GM06990 (cell line): ENCODE data around the gene KLK11.

Experiments
- DNase-seq: peaks from one replicate; pipeline ENCODE4 v3.0.0-alpha.2; 2011; ENCODE audit not compliant: insufficient read length; ENCODE audit errors: extremely low read depth
- H3K27me3 ChIP-seq: replicated peaks from 2 replicates; pipeline ENCODE4 v1.6.0; 2011; ENCODE audit warnings: low read length; ENCODE audit not compliant: control insufficient read depth, insufficient read depth
- H3K36me3 ChIP-seq: 2 replicates; pipeline ENCODE4 v1.5.1; 2011; ENCODE audit warnings: low read length; ENCODE audit not compliant: control insufficient read depth, insufficient read depth
- H3K4me3 ChIP-seq: replicated peaks from 2 replicates; pipeline ENCODE4 v1.5.1; 2011; ENCODE audit warnings: low read depth, mild to moderate bottlenecking, control low read depth, low read length
- CTCF ChIP-seq: IDR thresholded peaks from 2 replicates; pipeline ENCODE4 v1.5.1; 2011; ENCODE audit warnings: low read length, control low read depth, mild to moderate bottlenecking, inconsistent platforms; ENCODE audit not compliant: insufficient read depth, poor library complexity, severe bottlenecking

The KLK11 gene

GRCh38 chr19:50980208-50980607 lies 46.2 kb downstream of the KLK11 start:
- no peak for DNase-seq
- TF ChIP-seq CTCF, result no peak
- no peaks in the 10 kb centered on the region for H3K36me3 ChIP-seq
- no peaks in the 10 kb centered on the region; the same call in 1 of the 2 replicates for H3K27me3 ChIP-seq
- no peak overlapping the region for H3K4me3 ChIP-seq

- H3K27me3 ChIP-seq, result no peaks in the 10 kb centered on the region; the same call in 1 of the 2 replicates
- DNase-seq, result no peak
These were observed 46.7 kb downstream of the KLK11 start for GRCh38 chr19:50979758-50980157.

GRCh38 chr19:50978772-50979390 lies 47.5 kb downstream of the KLK11 start:
- H3K27me3 ChIP-seq, result no peaks in the 10 kb centered on the region; the same call in 1 of the 2 replicates
- no peak for DNase-seq
- no peak overlapping the region for H3K4me3 ChIP-seq
- TF ChIP-seq CTCF, result no peak
- no peaks in the 10 kb centered on the region for H3K36me3 ChIP-seq

More at GRCh38 chr19:50979758-50980157, 46.7 kb downstream of the KLK11 start:
- no peak for TF ChIP-seq CTCF
- H3K36me3 ChIP-seq, result no peaks in the 10 kb centered on the region
- no peak overlapping the region for H3K4me3 ChIP-seq

- TF ChIP-seq CTCF, result no peak
- DNase-seq, result no peak
- H3K27me3 ChIP-seq, result no peaks in the 10 kb centered on the region; the same call in 1 of the 2 replicates
- H3K4me3 ChIP-seq, result no peak overlapping the region
- H3K36me3 ChIP-seq, result no peaks in the 10 kb centered on the region
These were observed 48.8 kb downstream of the KLK11 start for GRCh38 chr19:50977626-50978025.

- no peaks in the 10 kb centered on the region; the same call in 1 of the 2 replicates for H3K27me3 ChIP-seq
- no peaks in the 10 kb centered on the region for H3K36me3 ChIP-seq
- DNase-seq, result no peak
- H3K4me3 ChIP-seq, result no peak overlapping the region
- TF ChIP-seq CTCF, result no peak
These were observed 50.6 kb downstream of the KLK11 start for GRCh38 chr19:50975766-50976165.
